ENCODE results near the gene HMGXB4.

Gene HMGXB4

DNA sequence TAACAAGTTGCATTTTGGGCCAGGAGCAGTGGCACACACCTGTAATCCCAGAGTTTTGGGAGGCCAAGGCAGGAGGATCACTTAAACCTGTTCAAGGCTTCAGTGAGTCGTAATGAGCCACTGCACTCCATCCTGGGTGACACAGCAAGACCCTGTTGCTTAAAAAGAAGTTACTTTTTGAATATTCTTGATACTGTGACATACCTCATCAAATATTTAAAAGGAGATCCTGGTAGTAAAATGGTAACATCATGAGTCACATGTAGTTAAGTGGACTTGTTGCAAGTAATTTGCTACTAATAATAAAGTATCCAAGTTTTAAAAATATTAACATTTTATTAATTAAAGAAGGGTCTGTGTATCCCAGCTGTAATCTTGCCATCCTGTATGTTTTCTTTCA lies 18.3 kb downstream of the HMGXB4 start:
- no peaks in the 10 kb centered on the region; the same call in 1 of the 2 replicates for H4K20me1 ChIP-seq (ENCODE audit: insufficient read depth, low read length)
- no peak overlapping the region for H3K4me3 ChIP-seq (ENCODE audit: low read length)
- H3F3A ChIP-seq (ENCODE audit: insufficient read depth, low read length), result no peaks in the 10 kb centered on the region
- H3K79me2 ChIP-seq (ENCODE audit: low read length), result peaks cover 14% of the 10 kb centered on the region
- no peak overlapping the region for H3K9ac ChIP-seq (ENCODE audit: low read length)
- TF ChIP-seq EZH2 (optimal IDR thresholded peaks at IDR 0.05; ENCODE audit: low read depth, low read length) (no peak), EZH2phosphoT487 (IDR thresholded peaks at IDR 0.05; ENCODE audit: low read length) (no peak)
- TF ChIP-seq, protein P1, sequence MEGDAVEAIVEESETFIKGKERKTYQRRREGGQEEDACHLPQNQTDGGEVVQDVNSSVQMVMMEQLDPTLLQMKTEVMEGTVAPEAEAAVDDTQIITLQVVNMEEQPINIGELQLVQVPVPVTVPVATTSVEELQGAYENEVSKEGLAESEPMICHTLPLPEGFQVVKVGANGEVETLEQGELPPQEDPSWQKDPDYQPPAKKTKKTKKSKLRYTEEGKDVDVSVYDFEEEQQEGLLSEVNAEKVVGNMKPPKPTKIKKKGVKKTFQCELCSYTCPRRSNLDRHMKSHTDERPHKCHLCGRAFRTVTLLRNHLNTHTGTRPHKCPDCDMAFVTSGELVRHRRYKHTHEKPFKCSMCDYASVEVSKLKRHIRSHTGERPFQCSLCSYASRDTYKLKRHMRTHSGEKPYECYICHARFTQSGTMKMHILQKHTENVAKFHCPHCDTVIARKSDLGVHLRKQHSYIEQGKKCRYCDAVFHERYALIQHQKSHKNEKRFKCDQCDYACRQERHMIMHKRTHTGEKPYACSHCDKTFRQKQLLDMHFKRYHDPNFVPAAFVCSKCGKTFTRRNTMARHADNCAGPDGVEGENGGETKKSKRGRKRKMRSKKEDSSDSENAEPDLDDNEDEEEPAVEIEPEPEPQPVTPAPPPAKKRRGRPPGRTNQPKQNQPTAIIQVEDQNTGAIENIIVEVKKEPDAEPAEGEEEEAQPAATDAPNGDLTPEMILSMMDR (IDR thresholded peaks at IDR 0.05; ENCODE audit: low read length), result no peak
- no peaks in the 10 kb centered on the region for H3K27me3 ChIP-seq (replicated peaks; ENCODE audit: insufficient read depth, low read length)
- no peaks in the 10 kb centered on the region for H3K9me2 ChIP-seq (replicated peaks; ENCODE audit: insufficient read depth, low read length)
- no peak overlapping the region for H3K27ac ChIP-seq (ENCODE audit: low read length)
- no peak overlapping the region for H3K4me2 ChIP-seq (ENCODE audit: low read depth, low read length)
- no peak for DNase-seq
- no peak overlapping the region for H2AFZ ChIP-seq (ENCODE audit: low read length)
- H3K4me1 ChIP-seq (ENCODE audit: low read length), result no peaks in the 10 kb centered on the region
- H3K36me3 ChIP-seq (replicated peaks; ENCODE audit: insufficient read depth, low read length), result 0 out of 2 replicates have a peak, but pooled peaks cover 2% of the 10 kb centered on the region
- no peaks in the 10 kb centered on the region for H3K9me3 ChIP-seq (replicated peaks; ENCODE audit: insufficient read depth, low read length)

DNA sequence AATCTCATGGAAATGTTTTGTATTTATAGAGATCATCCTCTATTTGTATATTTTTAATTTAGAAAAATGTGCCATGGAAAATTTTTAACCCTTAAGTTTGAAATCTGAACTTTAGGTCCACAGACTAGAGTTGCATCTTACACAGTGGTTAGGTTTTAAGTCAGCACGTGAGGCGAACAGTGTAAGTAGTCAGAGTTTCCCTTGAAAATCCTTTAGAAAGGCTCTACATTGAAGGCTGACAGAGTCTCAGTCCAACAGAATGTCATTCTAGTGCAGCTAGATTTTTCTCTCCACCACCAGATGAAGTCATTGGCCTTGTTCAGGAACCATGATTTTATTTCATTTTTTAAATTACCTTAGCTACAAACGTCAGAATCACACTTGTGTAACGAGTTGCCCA lies 18.7 kb downstream of the HMGXB4 start:
- H3K4me1 ChIP-seq (ENCODE audit: low read length), result no peaks in the 10 kb centered on the region
- H3K4me2 ChIP-seq (ENCODE audit: low read depth, low read length), result no peak overlapping the region
- H2AFZ ChIP-seq (ENCODE audit: low read length), result no peak overlapping the region
- H3K9me2 ChIP-seq (replicated peaks; ENCODE audit: insufficient read depth, low read length), result no peaks in the 10 kb centered on the region
- no peaks in the 10 kb centered on the region; the same call in 1 of the 2 replicates for H4K20me1 ChIP-seq (ENCODE audit: insufficient read depth, low read length)
- no peaks in the 10 kb centered on the region for H3K27me3 ChIP-seq (replicated peaks; ENCODE audit: insufficient read depth, low read length)
- no peaks in the 10 kb centered on the region for H3K9me3 ChIP-seq (replicated peaks; ENCODE audit: insufficient read depth, low read length)
- H3K36me3 ChIP-seq (replicated peaks; ENCODE audit: insufficient read depth, low read length), result 0 out of 2 replicates have a peak, but pooled peaks cover 2% of the 10 kb centered on the region
- TF ChIP-seq, protein P1 (IDR thresholded peaks at IDR 0.05; ENCODE audit: low read length), result no peak
- TF ChIP-seq EZH2phosphoT487 (IDR thresholded peaks at IDR 0.05; ENCODE audit: low read length), result no peak
- no peak for TF ChIP-seq EZH2 (optimal IDR thresholded peaks at IDR 0.05; ENCODE audit: low read depth, low read length)
- H3K79me2 ChIP-seq (ENCODE audit: low read length), result peaks cover 16% of the 10 kb centered on the region
- H3K27ac ChIP-seq (ENCODE audit: low read length), result no peak overlapping the region
- H3F3A ChIP-seq (ENCODE audit: insufficient read depth, low read length), result no peaks in the 10 kb centered on the region
- DNase-seq, result no peak
- H3K4me3 ChIP-seq (ENCODE audit: low read length), result no peak overlapping the region
- no peak overlapping the region for H3K9ac ChIP-seq (ENCODE audit: low read length)

DNA sequence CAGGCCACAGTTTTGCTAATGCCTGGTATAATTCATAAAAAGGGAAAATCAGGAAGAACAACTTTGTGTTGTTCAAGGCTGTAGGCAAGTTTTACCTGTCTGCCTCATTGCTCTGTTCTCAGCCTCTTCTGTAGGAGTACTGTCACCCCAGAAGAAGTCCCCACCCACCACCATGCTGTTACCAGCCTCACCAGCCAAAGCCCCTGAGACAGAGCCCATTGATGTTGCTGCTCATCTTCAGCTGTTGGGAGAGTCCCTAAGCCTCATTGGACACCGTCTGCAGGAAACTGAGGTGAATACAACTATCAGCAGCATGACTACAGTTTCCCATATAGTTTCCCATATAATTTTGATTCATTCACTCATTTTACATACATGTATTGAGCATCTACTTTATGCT lies 30.8 kb downstream of the HMGXB4 start:
- H3K9me3 ChIP-seq (replicated peaks; ENCODE audit: insufficient read depth, low read length), result no peaks in the 10 kb centered on the region
- DNase-seq, result no peak
- no peaks in the 10 kb centered on the region for H3K79me2 ChIP-seq (ENCODE audit: low read length)
- H3K9ac ChIP-seq (ENCODE audit: low read length), result no peak overlapping the region
- no peaks in the 10 kb centered on the region for H3K9me2 ChIP-seq (replicated peaks; ENCODE audit: insufficient read depth, low read length)
- H3F3A ChIP-seq (ENCODE audit: insufficient read depth, low read length), result no peaks in the 10 kb centered on the region
- no peaks in the 10 kb centered on the region for H3K4me1 ChIP-seq (ENCODE audit: low read length)
- H4K20me1 ChIP-seq (ENCODE audit: insufficient read depth, low read length), result no peaks in the 10 kb centered on the region
- H2AFZ ChIP-seq (ENCODE audit: low read length), result no peak overlapping the region
- H3K36me3 ChIP-seq (replicated peaks; ENCODE audit: insufficient read depth, low read length), result 0 out of 2 replicates have a peak, but pooled peaks cover 5% of the 10 kb centered on the region
- TF ChIP-seq EZH2 (optimal IDR thresholded peaks at IDR 0.05; ENCODE audit: low read depth, low read length) (no peak), EZH2phosphoT487 (IDR thresholded peaks at IDR 0.05; ENCODE audit: low read length) (no peak)
- TF ChIP-seq, protein P1 (IDR thresholded peaks at IDR 0.05; ENCODE audit: low read length), result no peak
- H3K27me3 ChIP-seq (replicated peaks; ENCODE audit: insufficient read depth, low read length), result no peaks in the 10 kb centered on the region
- H3K27ac ChIP-seq (ENCODE audit: low read length), result no peak overlapping the region
- H3K4me2 ChIP-seq (ENCODE audit: low read depth, low read length), result no peak overlapping the region
- no peak overlapping the region for H3K4me3 ChIP-seq (ENCODE audit: low read length)

Data from MM.1S (cell line).